ACC112 (cell line): ENCODE data around the gene RAB3A.

ENCODE experiments used
- H2AFZ ChIP-seq: fragments of 200-600 bp; sonication (generic); one replicate; pipeline ENCODE4 v1.6.0; 2017; ENCODE audit warnings: antibody characterized with exemption, low read length; ENCODE audit not compliant: unreplicated experiment
- H3K27ac ChIP-seq: fragments of 200-600 bp; sonication (generic); 2 replicates; pipeline ENCODE4 v1.5.1; 2014; ENCODE audit warnings: low read depth, mild to moderate bottlenecking, antibody characterized with exemption, low read length, moderate library complexity
- H3K27me3 ChIP-seq: fragments of 200-600 bp; sonication (generic); 2 replicates; pipeline ENCODE4 v1.6.1; 2014; ENCODE audit warnings: mild to moderate bottlenecking, antibody characterized with exemption, low read length, moderate library complexity, mixed read lengths; ENCODE audit not compliant: insufficient read depth
- H3K36me3 ChIP-seq: fragments of 200-600 bp; sonication (generic); 2 replicates; pipeline ENCODE4 v1.6.1; 2016; ENCODE audit warnings: mild to moderate bottlenecking, antibody characterized with exemption, low read length, moderate library complexity, mixed read lengths; ENCODE audit not compliant: insufficient read depth
- H3K4me1 ChIP-seq: fragments of 200-600 bp; sonication (generic); one replicate; pipeline ENCODE4 v1.6.1; 2016; ENCODE audit warnings: low read length, mixed read lengths; ENCODE audit not compliant: insufficient read depth, unreplicated experiment, control insufficient read depth
- H3K4me3 ChIP-seq: fragments of 200-600 bp; sonication (generic); 2 replicates; pipeline ENCODE4 v1.5.1; 2014; ENCODE audit warnings: mild to moderate bottlenecking, low read depth, low read length
- H3K79me2 ChIP-seq: fragments of 200-600 bp; sonication (generic); one replicate; pipeline ENCODE4 v1.6.0; 2016; ENCODE audit warnings: low read length; ENCODE audit not compliant: control insufficient read depth, unreplicated experiment, insufficient read depth

Gene RAB3A

DNA sequence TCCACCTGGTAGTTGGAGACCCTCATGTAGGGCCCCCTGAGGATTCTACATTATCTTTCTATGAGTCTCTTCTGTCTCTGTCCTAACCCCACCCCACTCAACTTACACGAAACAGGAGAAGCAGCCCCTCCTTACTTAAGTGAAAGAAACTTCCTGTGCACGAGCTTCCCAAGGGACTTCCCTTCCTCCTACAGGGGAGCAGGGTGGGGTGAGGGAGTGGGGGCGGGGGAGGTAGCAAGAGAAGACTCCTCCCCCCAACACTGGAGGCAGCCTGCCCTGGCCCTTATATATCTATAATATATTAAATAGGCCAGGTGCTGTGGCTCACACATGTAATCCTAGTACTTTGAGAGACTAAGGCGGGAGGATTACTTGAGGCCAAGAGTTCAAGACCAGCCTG lies 27.9 kb upstream of the RAB3A start:
- no peak overlapping the region for H2AFZ ChIP-seq
- H3K79me2 ChIP-seq = no peaks in the 10 kb centered on the region
- peak overlapping the region; percentile 48; the same call in 1 of the 2 replicates for H3K27ac ChIP-seq
- no peaks in the 10 kb centered on the region for H3K36me3 ChIP-seq
- H3K27me3 ChIP-seq = peaks cover 12% of the 10 kb centered on the region; the same call in 1 of the 2 replicates
- no peak overlapping the region for H3K4me3 ChIP-seq
- peaks cover 6% of the 10 kb centered on the region for H3K4me1 ChIP-seq

DNA sequence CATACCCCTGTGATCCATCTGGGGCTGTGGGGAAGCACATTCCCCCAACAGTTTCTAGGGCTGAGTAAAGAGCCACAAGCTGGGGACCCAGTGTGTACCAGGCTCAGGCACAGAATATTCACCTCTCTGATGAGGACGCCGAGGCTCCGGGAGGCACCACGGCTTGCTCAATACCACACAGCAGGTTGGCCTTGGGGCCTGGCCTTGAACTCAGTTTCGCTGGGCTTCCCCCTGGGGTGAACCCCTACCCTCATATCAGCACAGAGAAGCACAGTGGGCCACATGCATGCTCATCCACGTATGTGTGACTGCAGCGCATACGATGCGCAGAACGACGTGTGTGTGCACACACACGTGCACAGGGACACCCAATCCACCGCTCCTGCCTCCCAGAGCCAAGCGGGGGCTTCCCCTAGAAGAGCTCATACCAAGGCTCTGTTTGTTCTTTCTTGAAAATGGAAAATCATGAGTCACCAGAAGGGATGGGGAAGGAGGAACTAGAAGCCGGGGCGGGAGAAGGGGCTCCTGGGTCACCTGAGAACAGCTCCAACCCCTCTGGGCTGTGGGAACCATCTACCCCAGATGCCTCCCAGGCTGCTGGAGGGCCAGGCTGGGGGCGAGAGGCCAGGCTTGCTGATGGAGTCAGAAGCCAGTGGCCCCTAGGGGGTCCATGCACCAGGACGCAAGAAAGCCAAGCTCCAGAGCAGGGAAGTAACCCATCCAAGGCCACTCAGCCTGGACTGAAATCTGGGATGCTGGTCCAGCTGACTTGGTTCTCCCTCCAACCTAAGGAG lies 27.3 kb upstream of the RAB3A start:
- Histone ChIP-seq H3K79me2 (no peaks in the 10 kb centered on the region), H3K4me3 (no peak overlapping the region), H3K36me3 (no peaks in the 10 kb centered on the region), H3K27me3 (peaks cover 12% of the 10 kb centered on the region; the same call in 1 of the 2 replicates), H2AFZ (no peak overlapping the region), H3K27ac (peak overlapping the region; percentile 48; the same call in 1 of the 2 replicates), H3K4me1 (peaks cover 6% of the 10 kb centered on the region)

DNA sequence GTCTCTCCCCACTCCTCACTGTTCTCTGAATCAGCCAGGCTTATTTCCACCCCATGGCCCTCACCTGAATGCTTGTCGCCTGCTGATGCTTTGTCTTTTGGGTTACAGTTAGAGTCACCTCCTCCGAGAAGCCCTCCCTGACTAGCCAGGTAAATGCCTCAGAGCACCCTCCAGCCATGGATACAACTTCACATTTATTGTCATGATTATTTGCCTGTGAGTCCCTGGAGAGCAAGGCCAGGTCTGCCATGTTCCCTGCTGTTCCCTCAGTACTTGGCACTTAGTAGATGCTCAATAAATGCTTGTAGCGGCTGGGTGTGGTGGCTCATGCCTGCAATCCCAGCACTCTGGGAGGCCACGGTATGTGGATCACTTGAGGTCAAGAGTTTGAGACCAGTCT lies 26.1 kb upstream of the RAB3A start:
- H3K4me3 ChIP-seq = no peak overlapping the region
- no peak overlapping the region for H3K27ac ChIP-seq
- peaks cover 6% of the 10 kb centered on the region for H3K4me1 ChIP-seq
- H3K79me2 ChIP-seq = no peaks in the 10 kb centered on the region
- H3K36me3 ChIP-seq = no peaks in the 10 kb centered on the region
- H2AFZ ChIP-seq = no peak overlapping the region
- H3K27me3 ChIP-seq = peaks cover 17% of the 10 kb centered on the region; the same call in 1 of the 2 replicates

DNA sequence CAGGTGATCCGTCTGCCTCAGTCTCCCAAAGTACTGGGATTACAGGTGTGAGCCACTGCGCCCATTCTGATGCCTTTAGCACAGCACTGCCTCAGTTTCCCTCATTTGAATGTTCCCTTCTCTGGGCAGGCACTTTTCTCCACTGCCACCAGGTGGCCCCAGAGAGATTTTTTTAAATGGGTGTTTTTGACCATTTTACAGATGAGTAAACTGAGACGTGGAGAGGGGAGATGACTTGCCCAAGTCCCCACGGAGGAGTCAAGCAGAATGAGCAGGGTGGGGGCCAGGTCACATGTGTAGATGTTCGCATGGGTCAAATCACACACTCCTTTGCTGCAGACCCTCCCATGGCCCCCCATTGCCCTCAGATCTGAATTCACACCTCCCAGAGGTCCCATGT lies 25.6 kb upstream of the RAB3A start:
- H2AFZ ChIP-seq = no peak overlapping the region
- no peaks in the 10 kb centered on the region for H3K79me2 ChIP-seq
- H3K27me3 ChIP-seq = peaks cover 17% of the 10 kb centered on the region; the same call in 1 of the 2 replicates
- H3K4me3 ChIP-seq = no peak overlapping the region
- no peaks in the 10 kb centered on the region for H3K36me3 ChIP-seq
- H3K4me1 ChIP-seq = peaks cover 6% of the 10 kb centered on the region
- no peak overlapping the region for H3K27ac ChIP-seq

DNA sequence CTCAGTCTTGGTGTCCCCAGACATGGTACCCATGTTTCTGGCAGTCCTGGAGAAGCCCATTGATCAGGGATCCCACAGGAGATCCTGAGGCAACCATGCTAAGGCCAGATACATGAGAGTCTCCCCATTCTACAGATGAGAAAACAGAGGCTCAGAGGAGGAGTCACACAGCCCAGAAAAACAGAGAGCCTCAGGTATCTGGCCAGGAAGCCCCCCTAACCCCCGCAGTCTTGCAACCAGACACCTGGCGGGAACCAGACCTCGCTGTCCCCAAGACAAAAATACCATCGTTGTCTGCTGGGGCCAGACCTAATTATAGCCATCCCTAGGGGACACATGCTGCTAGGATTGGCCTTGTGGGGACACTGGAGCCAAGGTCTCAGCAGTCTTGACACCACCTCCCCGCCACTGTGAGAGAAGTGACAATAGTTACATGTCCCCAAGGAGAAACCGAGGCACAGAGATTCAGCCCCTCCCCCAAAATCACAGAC lies 24.0 kb upstream of the RAB3A start:
- no peaks in the 10 kb centered on the region for H3K36me3 ChIP-seq
- no peak overlapping the region for H3K27ac ChIP-seq
- no peak overlapping the region for H2AFZ ChIP-seq
- peaks cover 6% of the 10 kb centered on the region for H3K4me1 ChIP-seq
- H3K27me3 ChIP-seq = peaks cover 9% of the 10 kb centered on the region; the same call in 1 of the 2 replicates
- H3K79me2 ChIP-seq = no peaks in the 10 kb centered on the region
- no peak overlapping the region for H3K4me3 ChIP-seq

DNA sequence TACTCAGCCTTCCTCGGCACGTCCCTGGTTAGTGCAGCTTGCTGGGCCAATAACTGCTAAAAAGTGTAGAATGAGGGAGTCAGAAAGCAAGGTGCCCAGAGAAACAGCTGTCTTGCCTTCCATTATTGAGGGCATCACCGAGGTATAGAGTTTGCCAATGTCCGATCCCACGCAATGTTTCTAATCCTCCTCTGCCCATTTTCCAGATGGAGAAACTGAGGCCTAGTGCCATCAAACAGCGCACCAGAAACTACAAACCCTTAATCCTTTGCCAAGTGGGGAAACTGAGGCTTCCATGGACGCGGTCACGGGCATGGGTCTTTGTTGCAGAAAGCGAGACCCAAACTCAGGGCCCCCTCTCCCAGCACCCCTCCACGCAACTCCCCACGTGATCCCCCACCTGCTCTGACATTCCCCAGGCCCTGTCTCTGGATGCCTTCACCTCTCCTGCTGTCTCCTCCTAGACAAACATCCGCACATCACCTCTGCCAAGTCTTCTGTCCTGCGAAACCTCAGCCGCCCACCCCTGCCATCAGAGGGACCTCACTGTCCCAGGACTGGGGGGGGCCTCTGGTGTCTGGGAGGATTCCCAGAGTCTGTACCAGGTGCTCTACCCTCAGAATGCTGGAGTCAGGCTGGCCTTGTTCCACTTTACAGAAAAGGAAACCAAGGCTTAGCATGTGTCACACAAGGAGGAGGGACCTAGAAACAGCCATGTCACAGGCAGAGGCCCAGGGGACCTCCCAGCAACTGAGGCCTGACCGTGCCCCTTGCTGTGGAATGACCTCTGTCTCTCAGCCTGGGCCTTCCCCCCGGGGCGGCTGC lies 23.3 kb upstream of the RAB3A start:
- Histone ChIP-seq H3K4me3 (no peak overlapping the region), H3K36me3 (no peaks in the 10 kb centered on the region), H3K27ac (no peak overlapping the region), H3K79me2 (no peaks in the 10 kb centered on the region), H2AFZ (no peak overlapping the region), H3K27me3 (peaks cover 9% of the 10 kb centered on the region; the same call in 1 of the 2 replicates), H3K4me1 (peaks cover 6% of the 10 kb centered on the region)

DNA sequence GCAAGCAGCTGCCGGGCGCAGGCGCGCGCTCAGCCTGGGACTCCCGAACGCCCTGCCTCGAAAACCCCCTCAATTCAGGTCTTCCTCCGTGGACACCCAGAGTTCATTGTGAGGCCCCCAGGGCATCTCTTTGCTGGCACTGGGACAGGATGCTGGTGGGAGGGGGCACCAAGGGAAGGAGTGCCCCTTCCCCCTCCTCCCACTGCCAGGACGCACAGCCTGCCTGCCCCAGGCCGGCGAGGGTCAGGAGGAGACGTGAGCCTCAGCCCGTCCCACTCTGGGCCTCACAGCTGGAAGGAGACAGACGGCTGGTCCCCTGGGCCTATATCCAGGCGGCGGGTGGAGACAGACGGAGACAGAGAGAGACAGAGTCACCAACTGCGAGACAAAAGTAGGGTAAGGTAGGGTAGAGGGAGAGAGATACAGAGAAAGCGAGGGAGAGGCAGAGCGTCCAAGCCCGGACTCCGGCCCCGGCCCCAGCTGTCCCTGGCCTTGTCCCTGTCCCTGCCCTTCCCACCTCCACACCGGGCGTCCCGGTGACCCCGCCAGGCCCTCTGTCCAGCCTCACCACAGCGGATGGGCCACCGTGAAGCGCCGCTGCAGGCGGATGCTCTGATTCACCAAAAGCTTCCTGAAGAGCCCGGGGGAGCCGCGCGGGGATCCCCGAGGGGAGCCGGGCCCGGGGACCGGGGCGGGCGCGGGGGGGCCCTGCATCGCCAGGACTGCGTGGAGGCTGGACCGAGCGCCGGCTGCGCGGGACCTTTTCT lies 22.0 kb upstream of the RAB3A start, which contains the start of gene PDE4C:
Gene PDE4C (minus strand): TSS at position 737 of the 767 bp plus-strand sequence. CDS start 23 bp downstream, at position 714.
- Histone ChIP-seq H2AFZ (peak within 1 kb of the TSS; percentile 12), H3K4me1 (no peaks in the 10 kb centered on the region)

DNA sequence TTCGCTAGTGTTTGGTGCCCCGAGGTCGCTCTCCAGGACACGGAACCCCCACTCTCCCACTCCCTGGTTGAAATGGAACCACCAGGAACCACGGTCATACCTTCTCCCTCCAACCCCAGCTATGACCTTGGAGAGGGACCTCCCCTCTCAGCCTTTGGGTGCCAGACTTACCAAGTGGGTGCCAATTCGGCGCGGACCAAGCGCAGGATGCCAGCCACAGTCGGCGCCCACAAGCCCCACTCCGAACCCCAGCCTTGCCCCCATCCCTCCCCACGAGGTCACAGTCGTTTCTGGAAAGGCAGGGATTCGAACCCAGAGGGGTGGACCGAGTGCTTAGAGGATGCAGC lies 21.5 kb upstream of the RAB3A start:
- H3K27ac ChIP-seq = no peak overlapping the region
- no peaks in the 10 kb centered on the region for H3K4me1 ChIP-seq
- H3K79me2 ChIP-seq = no peaks in the 10 kb centered on the region
- no peak overlapping the region for H2AFZ ChIP-seq
- no peaks in the 10 kb centered on the region for H3K36me3 ChIP-seq
- H3K27me3 ChIP-seq = peaks cover 5% of the 10 kb centered on the region; the same call in 1 of the 2 replicates
- H3K4me3 ChIP-seq = peak overlapping the region; percentile 61

More for the DNA sequence above, 22.0 kb upstream of the RAB3A start, which contains the start of gene PDE4C:
- H3K79me2 ChIP-seq = no peaks in the 10 kb centered on the region
- peak within 1 kb of the TSS; percentile 61 for H3K4me3 ChIP-seq
- H3K36me3 ChIP-seq = no peaks in the 10 kb centered on the region
- H3K27ac ChIP-seq = no peak within 1 kb of the TSS
- H3K27me3 ChIP-seq = peaks cover 5% of the 10 kb centered on the region; the same call in 1 of the 2 replicates

DNA sequence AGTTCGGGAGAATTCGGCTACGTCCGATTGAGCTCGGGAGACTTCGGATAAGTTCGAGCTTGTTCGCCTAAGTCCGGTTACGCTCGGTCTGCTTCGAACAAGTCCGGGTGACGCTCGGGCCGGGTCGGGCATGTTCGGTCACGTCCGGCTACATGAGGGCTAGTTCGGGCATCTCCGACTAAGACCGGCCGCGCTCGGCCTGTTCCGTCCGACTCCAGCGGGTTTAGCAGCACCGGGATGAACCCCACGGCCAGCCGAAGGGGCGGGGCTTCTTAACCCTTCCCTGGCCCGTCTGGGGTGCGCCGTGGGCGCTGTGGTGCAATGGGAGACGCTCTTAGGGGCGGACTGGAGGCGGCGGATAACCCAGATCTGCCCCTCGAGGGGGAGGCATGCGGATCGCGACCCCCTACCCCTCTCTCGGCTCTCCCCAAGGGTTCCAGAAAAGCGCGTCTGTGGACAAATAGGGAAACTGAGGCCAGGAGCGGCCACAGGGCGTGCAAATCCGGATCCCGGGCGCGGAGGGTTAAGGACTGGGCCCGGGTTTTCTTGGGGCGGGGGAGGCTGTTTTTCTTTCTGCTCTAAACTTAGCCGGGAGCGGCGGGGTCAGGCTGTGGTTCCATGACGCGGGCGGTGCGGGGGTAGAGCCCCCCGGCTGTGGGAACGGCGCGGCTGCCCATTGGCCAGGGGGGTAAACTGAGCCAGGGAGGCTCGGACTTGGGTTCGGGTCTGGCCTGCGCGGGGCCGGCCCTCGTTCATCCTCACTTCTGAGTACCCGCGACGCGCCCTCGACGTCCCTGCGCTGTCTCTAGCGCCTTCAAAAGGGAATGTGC lies 20.9 kb upstream of the RAB3A start:
- Histone ChIP-seq H3K27ac (no peak overlapping the region), H3K4me3 (peak overlapping the region; percentile 71), H3K4me1 (no peaks in the 10 kb centered on the region), H3K79me2 (no peaks in the 10 kb centered on the region), H3K36me3 (no peaks in the 10 kb centered on the region), H2AFZ (peak overlapping the region; percentile 82), H3K27me3 (peaks cover 5% of the 10 kb centered on the region; the same call in 1 of the 2 replicates)
